Colonic mucosa (tissue), 4 donors: ENCODE measurements around the gene B4GALT2. TPM values are rescaled to one million over a fixed set of nuclear protein-coding genes. Genes with fewer than 3 reads are reported as not detected.

Experiments used
- DNase-seq: peaks from one replicate; pipeline ENCODE4 v3.0.0-alpha.2; 2020
- H3K27ac ChIP-seq: fragments of 200-600 bp; one replicate; pipeline ENCODE4 v1.8.0; 2021
- H3K27me3 ChIP-seq: fragments of 200-600 bp; one replicate; pipeline ENCODE4 v1.8.0; 2021
- H3K36me3 ChIP-seq: fragments of 200-600 bp; one replicate; pipeline ENCODE4 v1.8.0; 2021
- H3K4me1 ChIP-seq: fragments of 200-600 bp; one replicate; pipeline ENCODE4 v1.8.0; 2021; ENCODE audit warnings: mild to moderate bottlenecking
- H3K4me3 ChIP-seq: fragments of 200-600 bp; one replicate; pipeline ENCODE4 v1.8.0; 2021
- H3K9ac ChIP-seq, 2 donors: one replicate each; pipeline ENCODE4 v1.7.0; 2013; ENCODE audit warnings: control low read depth in 2 of 2, low read depth in 2 of 2, low read length in 2 of 2
- H3K9me3 ChIP-seq: fragments of 200-600 bp; one replicate; pipeline ENCODE4 v1.8.0; 2021
- intact Hi-C: fragments of 100-400 bp; cut with DNase I; formaldehyde crosslinking; loops from one replicate; pipeline ENCODE4 v1.14.1; 2022
- total RNA-seq, 2 donors: library from RNA; stranded (reverse); fragmentation: NEBNext Ultra II Directional in 1 of 2; extraction: Animal tissue kit (Norgen Biotek cat#: 25700) in 1 of 2; gene quantifications; one replicate each; pipeline ENCODE4 v1.2.1, GENCODE V29; 2021
- TF ChIP-seq, protein P1 (sequence below): fragments of 200-600 bp; IDR thresholded peaks from one replicate; pipeline ENCODE4 v1.8.0; 2022; ENCODE audit warnings: antibody characterized with exemption, mild to moderate bottlenecking
- donor health status: healthy.
- donor health status: DM: no; HTN: no; CAD: no.
- donor health status: DM: no; HTN: no; CAD: no.

B4GALT2 gene
- total RNA-seq, 2 donors from 2014 or later, result 26.6 to 38.5 TPM

DNA sequence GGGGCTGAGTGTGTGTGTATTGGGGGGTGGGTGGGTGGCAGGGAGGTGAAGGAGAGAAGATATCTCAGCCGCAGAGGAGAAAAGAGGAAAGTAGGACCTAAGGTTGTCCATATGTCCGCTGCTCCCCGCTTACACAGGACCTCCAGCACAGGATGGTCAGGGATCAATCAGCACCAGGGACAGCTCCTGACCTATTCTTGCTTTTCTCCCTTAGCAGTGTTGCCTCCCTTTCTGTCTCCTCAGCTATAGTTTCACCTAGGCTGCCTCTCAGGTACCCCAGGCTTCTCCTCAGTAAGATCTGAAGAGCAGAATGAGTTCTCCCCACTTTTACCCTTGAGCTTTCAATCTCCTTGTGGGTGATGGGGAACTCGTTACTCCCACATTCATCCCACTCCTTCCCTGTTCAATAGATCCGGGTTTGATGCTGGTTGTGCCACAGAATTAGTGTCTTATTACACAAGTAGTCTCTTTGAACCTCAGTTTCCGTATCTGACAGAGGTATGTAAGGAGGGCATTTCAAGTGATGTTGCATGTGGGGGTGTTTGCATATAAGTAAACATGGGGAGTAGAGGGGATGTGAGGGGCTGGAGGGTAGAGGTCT lies 10.6 kb upstream of the B4GALT2 start:
- H3K27me3 ChIP-seq, result no peaks in the 10 kb centered on the region
- DNase-seq, result no peak
- H3K4me3 ChIP-seq, result no peak overlapping the region
- TF ChIP-seq, protein P1, sequence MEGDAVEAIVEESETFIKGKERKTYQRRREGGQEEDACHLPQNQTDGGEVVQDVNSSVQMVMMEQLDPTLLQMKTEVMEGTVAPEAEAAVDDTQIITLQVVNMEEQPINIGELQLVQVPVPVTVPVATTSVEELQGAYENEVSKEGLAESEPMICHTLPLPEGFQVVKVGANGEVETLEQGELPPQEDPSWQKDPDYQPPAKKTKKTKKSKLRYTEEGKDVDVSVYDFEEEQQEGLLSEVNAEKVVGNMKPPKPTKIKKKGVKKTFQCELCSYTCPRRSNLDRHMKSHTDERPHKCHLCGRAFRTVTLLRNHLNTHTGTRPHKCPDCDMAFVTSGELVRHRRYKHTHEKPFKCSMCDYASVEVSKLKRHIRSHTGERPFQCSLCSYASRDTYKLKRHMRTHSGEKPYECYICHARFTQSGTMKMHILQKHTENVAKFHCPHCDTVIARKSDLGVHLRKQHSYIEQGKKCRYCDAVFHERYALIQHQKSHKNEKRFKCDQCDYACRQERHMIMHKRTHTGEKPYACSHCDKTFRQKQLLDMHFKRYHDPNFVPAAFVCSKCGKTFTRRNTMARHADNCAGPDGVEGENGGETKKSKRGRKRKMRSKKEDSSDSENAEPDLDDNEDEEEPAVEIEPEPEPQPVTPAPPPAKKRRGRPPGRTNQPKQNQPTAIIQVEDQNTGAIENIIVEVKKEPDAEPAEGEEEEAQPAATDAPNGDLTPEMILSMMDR, result no peak
- no peaks in the 10 kb centered on the region for H3K36me3 ChIP-seq
- H3K9ac ChIP-seq, result no peak overlapping the region
- intact Hi-C loops, result no loop called here
- no peaks in the 10 kb centered on the region for H3K9me3 ChIP-seq
- peaks cover 6% of the 10 kb centered on the region for H3K4me1 ChIP-seq
- H3K27ac ChIP-seq, result no peak overlapping the region

GRCh38 chr1:43969416-43969745 lies 9.6 kb upstream of the B4GALT2 start:
- no peak overlapping the region for H3K27ac ChIP-seq
- TF ChIP-seq, protein P1, result no peak
- H3K9me3 ChIP-seq, result no peaks in the 10 kb centered on the region
- no peaks in the 10 kb centered on the region for H3K27me3 ChIP-seq
- intact Hi-C loops, result no loop called here
- no peaks in the 10 kb centered on the region for H3K36me3 ChIP-seq
- peak overlapping the region; percentile 96 for H3K4me3 ChIP-seq
- peaks cover 6% of the 10 kb centered on the region for H3K4me1 ChIP-seq
- no peak for DNase-seq
- H3K9ac ChIP-seq, result no peak overlapping the region

- Histone ChIP-seq H3K36me3 (no peaks in the 10 kb centered on the region), H3K4me1 (peaks cover 6% of the 10 kb centered on the region), H3K4me3 (peak within 1 kb of the TSS; percentile 96), H3K9ac (peak within 1 kb of the TSS; percentile 78 to 91), H3K27me3 (no peaks in the 10 kb centered on the region), H3K27ac (no peak within 1 kb of the TSS), H3K9me3 (no peaks in the 10 kb centered on the region)
- TF ChIP-seq, protein P1, result no peak
- DNase-seq, result peak; percentile 97
- intact Hi-C loops, result no loop called here
Measured at GRCh38 chr1:43969746-43970466, 9.1 kb upstream of the B4GALT2 start, which contains the start of gene DPH2. TSS of gene DPH2 (plus strand) at chr1:43970010. CDS start at chr1:43970176, 166 bp downstream.

- intact Hi-C loops, result no loop called here
- no peaks in the 10 kb centered on the region for H3K36me3 ChIP-seq
- peak overlapping the region; percentile 78 to 91 for H3K9ac ChIP-seq
- H3K27me3 ChIP-seq, result no peaks in the 10 kb centered on the region
- no peak overlapping the region for H3K27ac ChIP-seq
- TF ChIP-seq, protein P1, result no peak
- no peak for DNase-seq
- no peaks in the 10 kb centered on the region for H3K9me3 ChIP-seq
- peaks cover 6% of the 10 kb centered on the region for H3K4me1 ChIP-seq
- H3K4me3 ChIP-seq, result peak overlapping the region; percentile 96
Measured at GRCh38 chr1:43970502-43970901, 8.5 kb upstream of the B4GALT2 start.

DNA sequence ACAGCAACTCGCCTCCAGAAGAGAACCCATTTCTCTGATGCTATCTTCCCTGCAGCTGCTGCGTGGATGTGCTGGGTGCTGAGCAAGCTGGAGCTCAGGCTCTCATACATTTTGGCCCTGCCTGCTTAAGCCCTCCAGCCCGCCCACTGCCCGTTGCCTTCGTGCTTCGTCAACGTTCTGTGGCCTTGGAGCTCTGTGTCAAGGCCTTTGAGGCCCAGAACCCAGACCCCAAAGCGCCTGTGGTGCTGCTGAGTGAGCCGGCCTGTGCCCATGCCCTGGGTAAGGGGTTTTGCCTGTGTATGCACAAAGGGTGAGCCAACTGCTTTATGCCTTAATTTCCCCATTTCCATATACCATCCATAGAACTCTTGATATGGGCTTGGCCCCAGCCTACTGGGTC lies 8.1 kb upstream of the B4GALT2 start:
- H3K36me3 ChIP-seq, result no peaks in the 10 kb centered on the region
- no peaks in the 10 kb centered on the region for H3K27me3 ChIP-seq
- H3K4me3 ChIP-seq, result no peak overlapping the region
- H3K4me1 ChIP-seq, result peaks cover 7% of the 10 kb centered on the region
- H3K9me3 ChIP-seq, result no peaks in the 10 kb centered on the region
- no peak overlapping the region for H3K27ac ChIP-seq
- DNase-seq, result no peak
- peak overlapping the region in 1 of 2 donors; percentile 91 for H3K9ac ChIP-seq
- TF ChIP-seq, protein P1, result no peak
- intact Hi-C loops, result no loop called here
